GM21723 (cell line): ENCODE results near the gene ALDH1A1.

Source experiments
- ATAC-seq: cut with Tn5 transposase; IDR thresholded peaks from one replicate; pipeline ENCODE4 v1.9.1; 2021; ENCODE audit warnings: mild to moderate bottlenecking, moderate library complexity; ENCODE audit not compliant: unreplicated experiment

ALDH1A1 gene

GRCh38 chr9:72921888-72922654, 30.8 kb downstream of the ALDH1A1 start:
- ATAC-seq: no peak

- ATAC-seq: no peak
These were observed 33.5 kb downstream of the ALDH1A1 start for GRCh38 chr9:72919246-72919945.

GRCh38 chr9:72917892-72918509, 34.9 kb downstream of the ALDH1A1 start:
- ATAC-seq: no peak

- no peak for ATAC-seq
These were observed 37.2 kb downstream of the ALDH1A1 start for GRCh38 chr9:72915659-72916058.

GRCh38 chr9:72914750-72915149, 38.1 kb downstream of the ALDH1A1 start:
- no peak for ATAC-seq

- ATAC-seq: no peak
These were observed 39.4 kb downstream of the ALDH1A1 start for GRCh38 chr9:72913382-72914009.

- ATAC-seq: no peak
These were observed 40.1 kb downstream of the ALDH1A1 start for GRCh38 chr9:72912476-72913381.

- no peak for ATAC-seq
These were observed 41.0 kb downstream of the ALDH1A1 start for GRCh38 chr9:72911816-72912215.

GRCh38 chr9:72911247-72911775, 41.5 kb downstream of the ALDH1A1 start:
- no peak for ATAC-seq

GRCh38 chr9:72909428-72909827, 43.4 kb downstream of the ALDH1A1 start:
- ATAC-seq: no peak

- ATAC-seq: no peak
These were observed 45.4 kb downstream of the ALDH1A1 start for GRCh38 chr9:72907421-72907820.

- no peak for ATAC-seq
These were observed 46.0 kb downstream of the ALDH1A1 start for GRCh38 chr9:72906810-72907209.

GRCh38 chr9:72905514-72906480, 47.1 kb downstream of the ALDH1A1 start:
- no peak for ATAC-seq

GRCh38 chr9:72904267-72905093, 48.4 kb downstream of the ALDH1A1 start:
- no peak for ATAC-seq

- ATAC-seq: no peak
These were observed 49.8 kb downstream of the ALDH1A1 start for GRCh38 chr9:72903103-72903502.

GRCh38 chr9:72902268-72902667, 50.6 kb downstream of the ALDH1A1 start:
- ATAC-seq: no peak

- no peak for ATAC-seq
These were observed 52.9 kb downstream of the ALDH1A1 start for GRCh38 chr9:72899734-72900477.
